ENCODE results near the gene GNG14. TPM values are rescaled to one million over a fixed set of nuclear protein-coding genes. Genes with fewer than 3 reads are reported as not detected.
"Not testable (repeated sequence)": the region's sequence is repeated elsewhere in the genome, so short reads cannot be mapped to it uniquely, and the experiment has no call there.

GNG14 gene
- total and polyA plus RNA-seq, 10 of the 15 experiments (the other 5 are each of a cell fraction or from before 2014, with no cell fraction given), result not detected

DNA sequence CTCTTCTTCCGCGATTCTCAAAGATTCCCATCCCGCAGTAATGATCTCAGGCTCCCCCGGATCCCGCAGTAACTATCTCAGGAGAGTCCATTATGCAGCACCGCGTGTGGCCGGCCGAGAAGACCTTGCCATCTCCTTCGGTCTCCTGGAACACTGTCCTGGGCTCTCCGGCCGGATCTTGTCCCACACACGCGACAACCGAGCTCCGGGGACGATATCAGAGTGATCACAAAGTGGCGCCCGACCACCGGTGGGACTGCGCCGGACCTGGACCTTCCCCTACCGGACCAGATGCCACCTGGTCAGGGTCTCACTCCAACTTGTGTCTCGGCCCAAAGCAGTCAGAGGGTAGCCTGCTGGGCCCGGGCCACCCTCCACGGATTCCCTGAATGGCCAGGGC, 45.3 kb upstream of the GNG14 start (continued):
- no peak for TF ChIP-seq PAX8 (IDR thresholded peaks at IDR 0.05)
- TF ChIP-seq NBN (IDR thresholded peaks at IDR 0.05), result no peak
- TF ChIP-seq TCF7 (IDR thresholded peaks at IDR 0.05; ENCODE audit: borderline replicate concordance), result no peak

DNA sequence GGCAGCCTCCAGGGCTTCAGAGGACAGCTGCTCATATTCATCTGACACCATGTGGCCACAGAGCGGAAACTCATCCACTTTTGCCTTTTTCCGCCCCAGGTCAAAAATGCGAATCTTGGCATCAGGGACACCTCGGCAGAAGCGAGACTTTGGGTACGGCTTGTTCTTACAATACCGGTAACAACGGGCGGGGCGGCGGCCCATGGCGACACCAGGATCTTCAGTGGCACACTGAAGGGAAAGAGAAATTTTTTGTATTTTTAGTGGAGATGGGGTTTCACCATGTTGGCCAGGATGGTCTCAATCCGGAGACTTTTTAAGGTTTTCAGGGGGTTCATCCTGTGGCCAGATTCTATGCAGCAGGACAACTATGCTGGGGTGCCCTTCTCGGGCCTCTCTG, 44.1 kb upstream of the GNG14 start:
- CTCF ChIA-PET; FAIRE-seq; in situ Hi-C loops (cut with MboI); H3K27ac ChIP-seq (ENCODE audit: control insufficient read depth, insufficient read depth); BruUV-seq (replicated peaks); RAD21 ChIA-PET (ENCODE audit: unreplicated experiment); H3K36me3 ChIP-seq (ENCODE audit: control insufficient read depth in 2 of 2, insufficient read depth in 2 of 2, low read length in 1 of 2); ATAC-seq; H3K27me3 ChIP-seq (replicated peaks in 1 of 2; ENCODE audit: control insufficient read depth in 2 of 2, insufficient read depth in 2 of 2, low read length in 1 of 2); intact Hi-C loops (cut with micrococcal nuclease; ENCODE audit: unreplicated experiment); POLR2A ChIA-PET; H3K9me3 ChIP-seq (replicated peaks; ENCODE audit: control insufficient read depth, insufficient read depth, low read length); H3K4me1 ChIP-seq (ENCODE audit: control insufficient read depth, insufficient read depth, low read length); H3K79me2 ChIP-seq (ENCODE audit: control insufficient read depth, insufficient read depth, low read length); H3K4me2 ChIP-seq (ENCODE audit: control insufficient read depth, insufficient read depth); H4K20me1 ChIP-seq (ENCODE audit: control insufficient read depth, insufficient read depth); DNase-seq (ENCODE audit: low read depth, low spot score); H3K4me3 ChIP-seq; H2AFZ ChIP-seq (ENCODE audit: control insufficient read depth, low read depth, low read length); SMC1A ChIA-PET (ENCODE audit: uncharacterized antibody, unreplicated experiment); H3K9ac ChIP-seq (ENCODE audit: control insufficient read depth, insufficient read depth, low read length): not testable (repeated sequence)
- 94% methylated on average over 14 of the region's 14 CpGs for WGBS (ENCODE audit: insufficient coverage, insufficient replicate concordance, low lambda C conversion rate, missing lambda C conversion rate)

DNA sequence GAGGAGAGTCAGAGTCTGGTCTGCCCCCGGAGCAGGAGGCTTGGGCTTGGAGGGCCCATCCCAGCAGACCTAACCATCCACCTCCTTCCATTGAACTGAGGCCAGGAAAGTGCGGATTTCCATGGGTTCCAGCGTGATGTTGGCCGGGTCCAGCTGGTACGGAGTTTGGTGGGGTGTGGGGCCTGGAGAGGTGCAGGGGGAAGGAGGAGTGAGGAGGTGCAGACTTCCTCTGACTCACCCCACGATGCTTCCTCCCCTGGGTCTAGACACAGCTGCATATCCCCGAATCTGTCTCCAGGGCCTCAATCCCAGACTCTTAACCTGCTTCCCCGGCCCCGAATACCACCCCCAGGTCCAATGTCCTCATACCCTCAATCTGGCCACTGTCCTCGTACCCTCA, 41.2 kb upstream of the GNG14 start:
- Histone ChIP-seq H3K9me3 (replicated peaks; ENCODE audit: control insufficient read depth, insufficient read depth, low read length) (no peaks in the 10 kb centered on the region; the same call in 2 of the 3 replicates), H2AFZ (ENCODE audit: control insufficient read depth, low read depth, low read length) (no peak overlapping the region), H3K4me2 (ENCODE audit: control insufficient read depth, insufficient read depth) (no peak overlapping the region), H3K27ac (ENCODE audit: control insufficient read depth, insufficient read depth) (no peak overlapping the region), H3K79me2 (ENCODE audit: control insufficient read depth, insufficient read depth, low read length) (no peaks in the 10 kb centered on the region), H3K36me3 (ENCODE audit: control insufficient read depth in 2 of 2, insufficient read depth in 2 of 2, low read length in 1 of 2) (peaks cover 3 to 5% of the 10 kb centered on the region in 2 experiments; a peak in 2 of 4 replicates), H3K4me3 (no peak overlapping the region), H3K9ac (ENCODE audit: control insufficient read depth, insufficient read depth, low read length) (no peak overlapping the region), H3K4me1 (ENCODE audit: control insufficient read depth, insufficient read depth, low read length) (no peaks in the 10 kb centered on the region), H3K27me3 (replicated peaks in 1 of 2; ENCODE audit: control insufficient read depth in 2 of 2, insufficient read depth in 2 of 2, low read length in 1 of 2) (no peaks in the 10 kb centered on the region), H4K20me1 (ENCODE audit: control insufficient read depth, insufficient read depth) (no peaks in the 10 kb centered on the region)
- TF ChIP-seq ESRRA (IDR thresholded peaks at IDR 0.05; ENCODE audit: low read length) (no peak), BMI1 (IDR thresholded peaks at IDR 0.05; ENCODE audit: borderline replicate concordance) (no peak), CREB1 (IDR thresholded peaks at IDR 0.05; ENCODE audit: low read depth) (no peak), NFXL1 (IDR thresholded peaks at IDR 0.05; ENCODE audit: borderline replicate concordance) (no peak), RFX5 (IDR thresholded peaks at IDR 0.05; ENCODE audit: low read depth, low read length) (no peak), YBX1 (IDR thresholded peaks at IDR 0.05) (no peak), FOXK2 (IDR thresholded peaks at IDR 0.05) (no peak), YY1 (IDR thresholded peaks at IDR 0.05; ENCODE audit: low read depth, low read length) (no peak)
- intact Hi-C loops (cut with micrococcal nuclease; ENCODE audit: unreplicated experiment) (no loop called here), in situ Hi-C loops (cut with MboI) (no loop called here)
- no TSS peak for BruUV-seq (replicated peaks)
- POLR2A ChIA-PET, result no interaction called here
- RAD21 ChIA-PET (ENCODE audit: unreplicated experiment), result no interaction called here
- ATAC-seq, result no peak
- no peak for FAIRE-seq
- no peak for DNase-seq (ENCODE audit: low read depth, low spot score)
- CTCF ChIA-PET, result no interaction called here
- SMC1A ChIA-PET (ENCODE audit: uncharacterized antibody, unreplicated experiment), result no interaction called here
- WGBS (ENCODE audit: insufficient coverage, insufficient replicate concordance, low lambda C conversion rate, missing lambda C conversion rate), result 65% methylated on average over 10 of the region's 10 CpGs
